ENCODE data around the gene DMXL2.

Gene DMXL2

GRCh38 chr15:51405693-51406523 is 216.7 kb downstream of the DMXL2 start:
- no peak for DNase-seq (ENCODE audit: low spot score)

- DNase-seq (ENCODE audit: low spot score): no peak
Observed at GRCh38 chr15:51403946-51404695, 218.4 kb downstream of the DMXL2 start.

- DNase-seq (ENCODE audit: low spot score): peak; percentile 39
Observed at GRCh38 chr15:51403072-51403878, 219.3 kb downstream of the DMXL2 start.

- DNase-seq (ENCODE audit: low spot score): peak; percentile 33
Observed at GRCh38 chr15:51401872-51402517, 220.6 kb downstream of the DMXL2 start.

GRCh38 chr15:51401051-51401780 is 221.4 kb downstream of the DMXL2 start:
- DNase-seq (ENCODE audit: low spot score): no peak

- DNase-seq (ENCODE audit: low spot score): no peak
Observed at GRCh38 chr15:51398626-51399025, 223.9 kb downstream of the DMXL2 start.

Data from kidney tubule cell (primary cell).